Rectal smooth muscle tissue (tissue), 1 donor: ENCODE results near the gene KCNIP1.

ENCODE experiments used
- H3K27ac ChIP-seq: one replicate; pipeline ENCODE4 v1.7.0; 2013; ENCODE audit warnings: low read depth, low read length, inconsistent platforms
- H3K27me3 ChIP-seq: one replicate; pipeline ENCODE4 v1.7.0; 2013; ENCODE audit warnings: low read length; ENCODE audit not compliant: control insufficient read depth, insufficient read depth
- H3K36me3 ChIP-seq: one replicate; pipeline ENCODE4 v1.7.0; 2013; ENCODE audit warnings: low read length; ENCODE audit not compliant: control insufficient read depth, insufficient read depth
- H3K4me1 ChIP-seq: one replicate; pipeline ENCODE4 v1.7.0; 2013; ENCODE audit warnings: low read length; ENCODE audit not compliant: control insufficient read depth, insufficient read depth
- H3K4me3 ChIP-seq: one replicate; pipeline ENCODE4 v1.7.0; 2013; ENCODE audit warnings: low read length
- H3K9ac ChIP-seq: one replicate; pipeline ENCODE4 v1.7.0; 2013; ENCODE audit warnings: low read length

Gene KCNIP1

DNA sequence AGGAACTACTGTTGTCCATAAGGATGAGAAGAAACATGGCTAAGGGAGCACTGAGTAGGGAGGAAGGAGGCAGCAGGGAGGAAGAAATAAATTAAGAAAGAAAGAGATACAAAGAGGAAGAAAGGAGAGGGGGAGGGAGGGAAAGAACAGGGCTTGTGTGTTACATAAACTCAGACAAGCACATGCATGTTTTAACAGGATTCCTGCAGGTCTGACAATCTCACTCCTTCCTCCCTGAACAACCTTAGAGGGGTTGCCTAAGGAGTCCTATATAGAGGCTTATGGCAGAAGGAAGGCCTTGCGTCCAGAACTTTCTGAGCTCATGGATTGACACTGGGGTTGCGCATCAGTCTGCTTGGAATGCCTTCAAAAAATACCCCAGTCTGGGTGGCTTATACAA is 4.2 kb upstream of the KCNIP1 start:
- Histone ChIP-seq H3K4me1 (no peaks in the 10 kb centered on the region), H3K4me3 (no peak overlapping the region), H3K27ac (no peak overlapping the region), H3K36me3 (no peaks in the 10 kb centered on the region), H3K27me3 (peaks cover 7% of the 10 kb centered on the region), H3K9ac (no peak overlapping the region)

- no peak overlapping the region for H3K27ac ChIP-seq
Observed at GRCh38 chr5:170501361-170501760, 2.5 kb upstream of the KCNIP1 start.

DNA sequence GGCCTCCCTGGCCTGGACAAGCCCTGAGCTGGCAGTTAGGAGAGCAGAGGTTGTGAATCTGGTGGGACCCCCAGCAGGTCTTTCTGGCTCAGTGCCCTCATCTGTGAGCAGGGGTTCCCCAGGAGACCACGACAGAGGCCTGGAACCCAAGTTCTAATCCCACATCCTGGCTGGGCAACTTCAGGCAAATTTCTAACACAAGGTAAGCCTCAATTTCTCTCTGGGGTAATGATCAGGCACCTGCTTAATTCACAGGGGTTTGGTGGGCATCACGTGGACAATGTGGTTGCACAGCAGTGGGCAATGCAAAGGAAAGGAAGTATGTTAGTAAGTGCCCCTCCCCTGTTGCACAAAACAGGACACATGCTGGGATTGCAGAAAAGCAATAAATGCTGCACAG is 1.9 kb upstream of the KCNIP1 start:
- peaks cover 7% of the 10 kb centered on the region for H3K27me3 ChIP-seq
- no peaks in the 10 kb centered on the region for H3K36me3 ChIP-seq
- no peak overlapping the region for H3K4me3 ChIP-seq
- no peaks in the 10 kb centered on the region for H3K4me1 ChIP-seq
- H3K9ac ChIP-seq: no peak overlapping the region
- H3K27ac ChIP-seq: no peak overlapping the region

More at GRCh38 chr5:170501361-170501760, 2.5 kb upstream of the KCNIP1 start:
- Histone ChIP-seq H3K4me3 (no peak overlapping the region), H3K9ac (no peak overlapping the region), H3K36me3 (no peaks in the 10 kb centered on the region), H3K4me1 (no peaks in the 10 kb centered on the region), H3K27me3 (peaks cover 7% of the 10 kb centered on the region)

- H3K9ac ChIP-seq: no peak overlapping the region
- H3K4me3 ChIP-seq: no peak overlapping the region
- peaks cover 7% of the 10 kb centered on the region for H3K27me3 ChIP-seq
- no peak overlapping the region for H3K27ac ChIP-seq
- no peaks in the 10 kb centered on the region for H3K36me3 ChIP-seq
- no peaks in the 10 kb centered on the region for H3K4me1 ChIP-seq
Observed at GRCh38 chr5:170504616-170505266, 921 bp downstream of the KCNIP1 start.

- no peak overlapping the region for H3K9ac ChIP-seq
- no peaks in the 10 kb centered on the region for H3K36me3 ChIP-seq
- H3K4me1 ChIP-seq: no peaks in the 10 kb centered on the region
- no peak overlapping the region for H3K4me3 ChIP-seq
- no peak overlapping the region for H3K27ac ChIP-seq
- no peaks in the 10 kb centered on the region for H3K27me3 ChIP-seq
Observed at GRCh38 chr5:170508036-170508435, 4.2 kb downstream of the KCNIP1 start.

DNA sequence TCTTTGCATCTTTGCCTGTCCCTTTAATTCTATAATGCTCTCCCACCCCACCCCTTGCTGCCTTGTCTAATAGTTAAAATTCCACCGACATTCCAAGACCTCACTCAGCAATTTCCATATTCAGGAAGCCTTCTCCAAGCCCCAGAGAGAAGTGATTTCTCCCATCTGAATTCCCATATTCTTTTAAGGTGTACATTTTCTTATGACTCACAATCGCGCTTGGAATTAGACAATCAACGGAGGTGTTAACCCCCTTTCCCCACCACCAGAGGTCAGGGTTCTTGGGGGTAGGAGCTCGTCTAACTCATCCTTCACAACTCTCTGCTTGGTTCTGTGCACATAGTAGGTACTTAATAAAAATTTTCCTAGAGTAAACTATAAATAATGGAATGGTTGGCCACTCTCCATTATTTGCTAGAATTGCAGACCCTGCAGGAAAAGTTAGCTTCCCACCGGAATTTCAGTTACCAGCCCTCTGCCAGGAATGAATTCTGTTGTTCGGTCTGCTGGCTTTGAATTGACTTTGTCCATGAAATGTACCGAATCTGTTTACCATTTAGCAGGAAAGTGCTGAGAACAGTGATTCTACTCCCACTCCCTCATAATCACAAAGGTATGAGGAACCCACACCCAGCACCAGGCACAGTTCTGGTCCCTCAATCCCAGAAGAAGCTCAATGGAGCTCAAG is 5.0 kb downstream of the KCNIP1 start:
- Histone ChIP-seq H3K4me1 (no peaks in the 10 kb centered on the region), H3K4me3 (no peak overlapping the region), H3K9ac (no peak overlapping the region), H3K27me3 (no peaks in the 10 kb centered on the region), H3K27ac (no peak overlapping the region), H3K36me3 (no peaks in the 10 kb centered on the region)

GRCh38 chr5:170509348-170509660 is 5.5 kb downstream of the KCNIP1 start:
- no peaks in the 10 kb centered on the region for H3K27me3 ChIP-seq
- H3K4me1 ChIP-seq: no peaks in the 10 kb centered on the region
- no peaks in the 10 kb centered on the region for H3K36me3 ChIP-seq
- H3K27ac ChIP-seq: no peak overlapping the region
- H3K9ac ChIP-seq: no peak overlapping the region
- H3K4me3 ChIP-seq: no peak overlapping the region

- H3K27me3 ChIP-seq: no peaks in the 10 kb centered on the region
- H3K36me3 ChIP-seq: no peaks in the 10 kb centered on the region
- no peaks in the 10 kb centered on the region for H3K4me1 ChIP-seq
- no peak overlapping the region for H3K4me3 ChIP-seq
- no peak overlapping the region for H3K27ac ChIP-seq
- H3K9ac ChIP-seq: no peak overlapping the region
Observed at GRCh38 chr5:170510126-170510525, 6.3 kb downstream of the KCNIP1 start.

GRCh38 chr5:170510559-170510958 is 6.7 kb downstream of the KCNIP1 start:
- no peaks in the 10 kb centered on the region for H3K36me3 ChIP-seq
- H3K27me3 ChIP-seq: no peaks in the 10 kb centered on the region
- no peaks in the 10 kb centered on the region for H3K4me1 ChIP-seq
- no peak overlapping the region for H3K27ac ChIP-seq
- H3K4me3 ChIP-seq: no peak overlapping the region
- no peak overlapping the region for H3K9ac ChIP-seq

GRCh38 chr5:170511551-170512258 is 7.9 kb downstream of the KCNIP1 start:
- no peak overlapping the region for H3K9ac ChIP-seq
- no peaks in the 10 kb centered on the region for H3K4me1 ChIP-seq
- H3K4me3 ChIP-seq: no peak overlapping the region
- H3K27ac ChIP-seq: no peak overlapping the region
- H3K36me3 ChIP-seq: no peaks in the 10 kb centered on the region
- no peaks in the 10 kb centered on the region for H3K27me3 ChIP-seq

DNA sequence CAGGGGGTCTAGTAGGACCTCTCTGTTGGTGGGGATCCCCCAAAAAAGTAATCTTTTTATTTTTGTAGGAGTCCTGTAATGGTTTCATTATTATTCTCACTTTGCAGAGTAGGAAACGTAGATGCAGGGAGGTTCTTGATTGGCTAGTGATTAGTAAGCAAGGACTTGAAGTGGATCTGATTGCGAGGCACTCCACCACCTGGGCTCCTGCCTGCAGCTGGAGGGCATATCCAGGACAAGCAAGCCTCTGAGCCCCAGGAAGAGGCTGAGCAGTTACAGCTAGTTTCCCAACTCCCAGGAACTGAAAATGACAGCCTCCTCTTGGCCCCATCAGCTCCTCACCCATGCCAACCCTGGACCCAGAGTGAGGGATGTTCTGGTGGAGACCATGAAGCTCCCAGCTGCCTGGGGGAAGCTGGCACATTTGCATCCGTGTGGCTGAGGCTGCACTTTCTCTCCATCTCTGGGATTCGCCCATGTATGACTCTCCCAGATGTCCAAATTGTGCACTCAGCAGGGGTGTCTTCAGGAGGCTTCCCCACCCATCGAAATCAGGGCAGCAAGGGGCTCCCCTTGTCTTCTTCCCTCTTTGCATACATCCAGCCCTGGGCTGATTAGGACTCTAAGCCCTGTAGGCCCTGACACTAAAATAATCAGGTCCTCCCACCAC is 10.2 kb downstream of the KCNIP1 start:
- no peak overlapping the region for H3K27ac ChIP-seq

DNA sequence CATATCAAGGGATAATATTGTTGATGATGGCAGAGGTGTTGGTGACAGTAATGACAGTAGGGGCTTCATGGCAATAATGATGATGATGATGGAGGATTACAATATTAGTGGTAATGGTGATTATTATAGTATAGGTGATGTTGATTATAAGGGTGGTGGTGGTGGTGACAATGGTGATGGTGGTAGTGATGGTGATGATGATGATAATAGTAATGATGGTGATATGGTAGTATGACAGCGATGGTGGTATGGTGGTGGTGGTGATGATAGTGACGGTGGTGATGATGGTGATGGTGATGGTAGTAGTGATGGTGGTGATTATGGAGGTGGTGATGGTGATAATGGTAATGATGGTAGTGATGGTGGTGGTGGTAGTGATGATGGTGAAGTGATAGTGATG is 13.6 kb downstream of the KCNIP1 start:
- Histone ChIP-seq H3K9ac (no peak overlapping the region), H3K4me1 (no peaks in the 10 kb centered on the region), H3K27ac (no peak overlapping the region)

More for the DNA sequence above, 10.2 kb downstream of the KCNIP1 start:
- no peaks in the 10 kb centered on the region for H3K27me3 ChIP-seq
- H3K4me1 ChIP-seq: no peaks in the 10 kb centered on the region
- H3K4me3 ChIP-seq: no peak overlapping the region
- H3K36me3 ChIP-seq: no peaks in the 10 kb centered on the region
- H3K9ac ChIP-seq: no peak overlapping the region

More for the DNA sequence above, 13.6 kb downstream of the KCNIP1 start:
- no peaks in the 10 kb centered on the region for H3K36me3 ChIP-seq
- H3K4me3 ChIP-seq: no peak overlapping the region
- H3K27me3 ChIP-seq: no peaks in the 10 kb centered on the region
